Measurements from ENCODE around the gene IFNAR1.

GRCh38 chr21:33324291-33325221 lies at the start of gene IFNAR1:
- peak; percentile 61 for TF ChIP-seq POLR2A (IDR thresholded peaks at IDR 0.05)
- no peak for TF ChIP-seq CTCF (IDR thresholded peaks at IDR 0.05)
- TF ChIP-seq POLR2AphosphoS5 (IDR thresholded peaks at IDR 0.05): peak in 2 of 3 donors; percentile 71 to 87

Measured in breast epithelium (tissue), 3 donors.